ENCODE results near the gene PHF12.
"Not testable (repeated sequence)": the region's sequence is repeated elsewhere in the genome, so short reads cannot be mapped to it uniquely, and the experiment has no call there.

The PHF12 gene

GRCh38 chr17:28895794-28896447 lies 55.4 kb downstream of the PHF12 start:
- no peak for DNase-seq (ENCODE audit: low read depth, low spot score)
- H3K4me3 ChIP-seq (ENCODE audit: low read length): no peak overlapping the region; the same call in 1 of the 2 replicates

- DNase-seq (ENCODE audit: low read depth, low spot score); H3K4me3 ChIP-seq (ENCODE audit: low read length): not testable (repeated sequence)
Observed at GRCh38 chr17:28893248-28894183, 57.8 kb downstream of the PHF12 start.

DNA sequence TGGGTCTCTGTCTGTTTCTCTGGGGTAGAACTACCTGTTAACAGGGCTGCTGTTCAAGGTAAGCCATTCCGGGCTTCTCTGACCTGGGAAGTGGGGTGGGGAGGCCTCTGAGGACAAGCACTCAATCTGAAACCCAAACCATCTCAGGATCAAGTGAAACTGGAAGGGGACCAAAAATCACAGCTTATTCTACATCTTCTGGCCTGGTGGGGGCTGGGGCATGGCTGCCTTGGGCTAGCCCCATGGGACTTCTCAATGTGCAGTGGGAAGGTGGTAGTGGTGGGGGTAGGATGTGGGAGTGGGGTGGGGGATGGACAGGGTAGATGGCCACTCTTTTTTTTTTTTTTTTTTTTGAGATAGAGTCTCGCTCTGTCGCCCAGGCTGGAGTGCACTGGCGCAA lies 59.3 kb downstream of the PHF12 start:
- H3K4me3 ChIP-seq (ENCODE audit: low read length): no peak overlapping the region
- no peak for DNase-seq (ENCODE audit: low read depth, low spot score)

DNA sequence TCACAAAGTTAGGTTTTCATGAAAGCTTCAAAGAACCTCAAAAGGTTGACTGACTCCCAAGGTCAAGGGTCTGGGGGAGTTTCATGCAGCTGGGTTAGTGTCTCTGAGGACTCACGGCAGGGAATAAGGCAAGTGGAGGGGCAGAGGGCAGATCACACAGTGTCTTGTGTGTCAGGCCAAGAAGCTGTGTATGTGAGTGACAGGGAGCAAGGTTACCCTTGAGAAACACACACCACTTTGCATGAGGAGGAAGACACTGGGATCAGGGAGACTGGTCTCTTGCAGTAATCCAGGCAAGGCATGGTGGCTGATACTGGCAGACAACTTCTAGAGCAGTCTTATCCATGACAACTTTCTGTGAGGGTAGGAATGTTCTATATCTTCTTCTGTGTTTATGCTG lies 60.1 kb downstream of the PHF12 start:
- no peak overlapping the region for H3K4me3 ChIP-seq (ENCODE audit: low read length)
- DNase-seq (ENCODE audit: low read depth, low spot score): no peak

DNA sequence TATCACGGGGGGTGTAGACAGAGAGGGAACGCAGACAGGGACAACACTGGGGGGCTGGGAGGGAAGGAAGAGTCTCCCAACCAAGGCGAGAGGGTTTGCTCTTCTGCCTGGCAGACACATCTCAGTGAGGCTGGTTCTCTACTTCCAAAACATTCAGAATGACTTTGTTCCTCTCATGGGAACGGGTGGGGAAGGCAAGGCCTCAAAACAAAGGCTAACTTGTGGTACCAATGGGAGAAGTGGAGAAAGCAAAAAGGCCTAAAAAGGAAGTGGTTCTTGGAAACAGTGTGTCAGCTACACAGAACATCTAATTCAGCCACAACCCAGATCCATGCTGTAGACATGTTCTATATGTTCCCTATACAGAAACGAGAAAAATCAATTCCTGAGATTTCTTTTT lies 61.3 kb downstream of the PHF12 start:
- no peak for DNase-seq (ENCODE audit: low read depth, low spot score)
- H3K4me3 ChIP-seq (ENCODE audit: low read length): no peak overlapping the region

DNA sequence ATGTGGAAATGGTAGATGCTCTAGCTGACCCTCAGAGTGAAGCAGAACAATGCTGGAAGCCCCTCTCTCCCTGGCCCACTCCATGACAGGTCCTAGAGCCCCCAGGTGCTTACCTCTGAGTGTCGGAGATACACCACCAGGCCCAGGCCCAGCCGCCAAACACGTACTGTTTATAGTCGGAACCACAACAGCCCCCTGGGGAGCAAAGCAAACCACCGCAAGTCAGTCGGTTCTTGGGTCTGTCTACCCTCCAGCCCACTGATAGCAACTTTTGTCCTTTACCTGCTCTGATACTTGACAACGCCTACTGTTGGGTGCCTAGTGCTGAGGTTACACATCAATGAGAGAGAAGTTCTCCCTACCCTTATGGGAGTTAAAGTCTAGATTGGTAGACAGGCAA lies 62.5 kb downstream of the PHF12 start:
- no peak for DNase-seq (ENCODE audit: low read depth, low spot score)
- no peak overlapping the region for H3K4me3 ChIP-seq (ENCODE audit: low read length)

- H3K4me3 ChIP-seq (ENCODE audit: low read length): no peak overlapping the region
- DNase-seq (ENCODE audit: low read depth, low spot score): no peak
Observed at GRCh38 chr17:28887871-28888471, 63.3 kb downstream of the PHF12 start.

DNA sequence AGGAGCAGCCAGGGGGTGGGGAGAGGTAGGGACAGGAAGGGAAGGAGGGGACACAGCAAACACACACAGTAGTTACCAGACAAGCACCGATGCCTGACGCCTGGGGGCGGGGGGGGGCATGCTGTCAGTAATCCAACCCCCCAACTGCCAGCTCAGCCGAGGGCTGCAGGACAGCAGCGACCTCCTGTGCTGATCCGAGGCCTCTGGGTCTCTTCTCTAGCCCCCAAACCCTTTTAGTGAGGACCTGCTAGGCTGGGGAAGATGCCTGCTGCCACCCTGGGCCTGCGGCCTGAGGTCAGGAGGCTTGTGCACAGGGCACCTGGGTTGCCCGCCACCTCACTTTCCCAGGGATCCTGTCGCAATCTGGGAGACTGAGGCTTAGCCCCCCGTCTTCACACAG lies 65.4 kb downstream of the PHF12 start:
- no peak for DNase-seq (ENCODE audit: low read depth, low spot score)
- no peak overlapping the region for H3K4me3 ChIP-seq (ENCODE audit: low read length)

DNA sequence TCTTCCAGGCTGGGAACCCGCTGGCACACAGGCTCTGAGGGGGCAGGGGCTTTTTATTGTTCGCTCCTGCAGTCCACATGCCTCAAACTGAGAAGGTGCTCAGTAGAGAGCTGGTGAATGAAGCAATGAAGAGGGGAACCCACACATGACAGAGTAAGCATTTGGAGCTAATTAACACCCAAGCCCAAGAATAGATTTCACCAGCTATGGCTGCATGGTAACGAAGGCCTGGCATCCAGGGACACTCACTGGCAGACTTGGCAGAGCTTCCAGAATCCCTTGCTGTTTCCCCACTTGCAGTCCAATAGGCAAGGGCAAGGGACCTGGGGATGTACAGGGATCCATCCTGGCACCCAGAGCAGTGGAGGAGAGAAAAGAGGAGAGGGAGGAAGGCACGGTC lies 66.0 kb downstream of the PHF12 start:
- no peak for DNase-seq (ENCODE audit: low read depth, low spot score)
- no peak overlapping the region for H3K4me3 ChIP-seq (ENCODE audit: low read length)

- DNase-seq (ENCODE audit: low read depth, low spot score): no peak
- no peak overlapping the region for H3K4me3 ChIP-seq (ENCODE audit: low read length)
Observed at GRCh38 chr17:28883967-28884702, 67.2 kb downstream of the PHF12 start.

- no peak overlapping the region for H3K4me3 ChIP-seq (ENCODE audit: low read length)
- no peak for DNase-seq (ENCODE audit: low read depth, low spot score)
Observed at GRCh38 chr17:28882154-28882895, 69.0 kb downstream of the PHF12 start.

- no peak overlapping the region for H3K4me3 ChIP-seq (ENCODE audit: low read length)
- DNase-seq (ENCODE audit: low read depth, low spot score): no peak
Observed at GRCh38 chr17:28881533-28882056, 69.7 kb downstream of the PHF12 start.

GRCh38 chr17:28880572-28880945 lies 70.8 kb downstream of the PHF12 start:
- no peak overlapping the region for H3K4me3 ChIP-seq (ENCODE audit: low read length)
- DNase-seq (ENCODE audit: low read depth, low spot score): no peak

DNA sequence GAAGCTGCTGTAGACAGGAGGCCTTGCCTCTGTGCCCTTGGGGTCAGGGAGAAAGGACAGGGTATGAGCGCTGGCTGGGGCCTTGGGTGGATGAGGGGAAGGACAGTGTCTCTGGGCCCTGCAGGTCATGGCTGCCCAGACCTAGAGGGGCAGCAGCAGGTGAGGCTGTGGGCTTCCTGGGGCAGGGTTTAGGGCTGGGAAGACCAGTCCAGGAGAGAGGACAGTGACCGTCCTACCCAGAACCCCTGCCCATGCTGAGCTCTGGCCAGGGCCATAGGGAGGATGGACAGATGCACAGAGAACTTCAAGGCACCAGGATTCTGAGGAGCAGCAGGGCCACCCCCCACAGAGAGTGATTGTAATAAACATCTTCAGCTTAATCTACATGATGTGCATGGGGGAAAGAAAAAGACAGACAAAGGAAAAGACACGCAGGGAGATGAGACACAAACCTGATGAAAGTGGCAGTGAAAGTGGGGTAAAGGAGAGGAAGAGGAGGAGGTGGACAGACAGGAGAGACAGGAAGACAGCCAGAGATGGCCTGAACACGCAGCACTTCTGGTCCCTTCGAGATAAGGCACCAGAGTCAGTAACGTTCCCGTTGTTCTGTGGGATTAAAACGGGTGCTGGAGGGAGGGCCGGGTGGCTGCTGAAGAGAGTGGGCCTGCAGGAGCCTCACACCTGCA lies 71.3 kb downstream of the PHF12 start:
- DNase-seq (ENCODE audit: low read depth, low spot score): no peak
- H3K4me3 ChIP-seq (ENCODE audit: low read length): no peak overlapping the region

GRCh38 chr17:28878981-28879380 lies 72.3 kb downstream of the PHF12 start:
- no peak overlapping the region for H3K4me3 ChIP-seq (ENCODE audit: low read length)
- DNase-seq (ENCODE audit: low read depth, low spot score): no peak

DNA sequence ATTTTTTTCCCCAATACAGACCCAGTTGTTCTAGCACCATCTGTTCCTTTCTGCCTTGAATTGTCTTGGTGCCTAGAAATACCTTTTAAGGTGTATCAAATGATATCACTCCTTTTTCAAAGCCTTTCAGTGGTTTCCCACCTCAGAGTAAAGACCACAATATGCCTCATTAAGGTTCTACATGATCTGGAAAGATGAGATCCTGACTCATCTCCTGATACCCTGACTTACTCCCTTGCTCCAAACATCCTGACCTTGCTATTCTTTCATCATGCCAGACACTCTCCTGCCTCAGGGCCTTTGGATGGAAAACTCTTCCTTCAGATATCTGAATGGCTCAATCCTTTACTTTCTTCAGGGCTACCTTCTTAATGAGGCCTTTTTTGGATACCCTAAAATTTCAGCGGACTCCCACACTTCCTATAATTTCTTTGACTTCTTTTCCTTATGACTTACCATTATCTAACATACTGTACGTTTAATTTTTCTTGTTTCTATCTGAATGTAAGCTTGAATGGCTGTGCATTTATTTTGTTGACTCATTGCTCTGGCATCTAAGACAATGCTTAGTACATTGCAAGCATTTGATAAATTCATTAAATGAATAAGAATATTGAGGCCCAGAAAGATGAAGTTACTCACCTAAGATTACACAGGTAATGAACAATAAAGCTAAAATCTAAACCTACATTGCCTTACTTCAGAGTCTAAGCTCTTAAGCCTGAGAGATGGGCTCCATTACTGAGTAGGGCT lies 73.0 kb downstream of the PHF12 start:
- H3K4me3 ChIP-seq (ENCODE audit: low read length): no peak overlapping the region
- DNase-seq (ENCODE audit: low read depth, low spot score): no peak

GRCh38 chr17:28877150-28877711 lies 74.1 kb downstream of the PHF12 start:
- not testable (repeated sequence) for H3K4me3 ChIP-seq (ENCODE audit: low read length)

More at GRCh38 chr17:28877150-28877711, 74.1 kb downstream of the PHF12 start:
- DNase-seq (ENCODE audit: low read depth, low spot score): not testable (repeated sequence)

Measured in Jurkat, Clone E6-1 (cell line).